ENCODE measurements around the gene TLE1.
A peak's percentile ranks its signal among the peaks of the same experiment; 100 is the strongest.

TLE1 gene

GRCh38 chr9:81563020-81563407 lies 126.3 kb downstream of the TLE1 start:
- Histone ChIP-seq H3K27ac (ENCODE audit: poor library complexity, severe bottlenecking) (peak overlapping the region; percentile 80), H3K4me1 (ENCODE audit: insufficient read depth, poor library complexity, severe bottlenecking) (peaks cover 45% of the 10 kb centered on the region), H3K36me3 (ENCODE audit: low read depth) (no peaks in the 10 kb centered on the region), H3K4me3 (ENCODE audit: severe bottlenecking) (no peak overlapping the region), H3K9me3 (ENCODE audit: severe bottlenecking) (no peaks in the 10 kb centered on the region), H3K27me3 (ENCODE audit: insufficient read depth, poor library complexity, severe bottlenecking) (no peaks in the 10 kb centered on the region)
- DNase-seq (ENCODE audit: low spot score), result no peak
- no peak for TF ChIP-seq CTCF (IDR thresholded peaks at IDR 0.05; ENCODE audit: poor library complexity, severe bottlenecking)
- peak; percentile 17 for ATAC-seq (ENCODE audit: low read depth)

GRCh38 chr9:81562231-81563019 lies 126.9 kb downstream of the TLE1 start:
- peak; percentile 93 for DNase-seq (ENCODE audit: low spot score)

GRCh38 chr9:81560851-81561732 lies 128.3 kb downstream of the TLE1 start:
- peaks cover 45% of the 10 kb centered on the region for H3K4me1 ChIP-seq (ENCODE audit: insufficient read depth, poor library complexity, severe bottlenecking)
- H3K4me3 ChIP-seq (ENCODE audit: severe bottlenecking), result no peak overlapping the region
- H3K36me3 ChIP-seq (ENCODE audit: low read depth), result no peaks in the 10 kb centered on the region
- TF ChIP-seq CTCF (IDR thresholded peaks at IDR 0.05; ENCODE audit: poor library complexity, severe bottlenecking), result no peak
- no peaks in the 10 kb centered on the region for H3K9me3 ChIP-seq (ENCODE audit: severe bottlenecking)
- no peak for ATAC-seq (ENCODE audit: low read depth)
- no peaks in the 10 kb centered on the region for H3K27me3 ChIP-seq (ENCODE audit: insufficient read depth, poor library complexity, severe bottlenecking)
- H3K27ac ChIP-seq (ENCODE audit: poor library complexity, severe bottlenecking), result peak overlapping the region; percentile 80
- DNase-seq (ENCODE audit: low spot score), result no peak

More at GRCh38 chr9:81562231-81563019, 126.9 kb downstream of the TLE1 start:
- H3K9me3 ChIP-seq (ENCODE audit: severe bottlenecking), result no peaks in the 10 kb centered on the region
- H3K27ac ChIP-seq (ENCODE audit: poor library complexity, severe bottlenecking), result peak overlapping the region; percentile 80
- no peak for TF ChIP-seq CTCF (IDR thresholded peaks at IDR 0.05; ENCODE audit: poor library complexity, severe bottlenecking)
- no peaks in the 10 kb centered on the region for H3K27me3 ChIP-seq (ENCODE audit: insufficient read depth, poor library complexity, severe bottlenecking)
- H3K4me3 ChIP-seq (ENCODE audit: severe bottlenecking), result no peak overlapping the region
- no peaks in the 10 kb centered on the region for H3K36me3 ChIP-seq (ENCODE audit: low read depth)
- peak; percentile 68 for ATAC-seq (ENCODE audit: low read depth)
- H3K4me1 ChIP-seq (ENCODE audit: insufficient read depth, poor library complexity, severe bottlenecking), result peaks cover 45% of the 10 kb centered on the region

- no peak for TF ChIP-seq CTCF (IDR thresholded peaks at IDR 0.05; ENCODE audit: poor library complexity, severe bottlenecking)
- Histone ChIP-seq H3K4me1 (ENCODE audit: insufficient read depth, poor library complexity, severe bottlenecking) (peaks cover 45% of the 10 kb centered on the region), H3K4me3 (ENCODE audit: severe bottlenecking) (no peak overlapping the region), H3K27ac (ENCODE audit: poor library complexity, severe bottlenecking) (peak overlapping the region; percentile 80), H3K27me3 (ENCODE audit: insufficient read depth, poor library complexity, severe bottlenecking) (no peaks in the 10 kb centered on the region), H3K36me3 (ENCODE audit: low read depth) (no peaks in the 10 kb centered on the region), H3K9me3 (ENCODE audit: severe bottlenecking) (no peaks in the 10 kb centered on the region)
- ATAC-seq (ENCODE audit: low read depth), result peak; percentile 93
- no peak for DNase-seq (ENCODE audit: low spot score)
Measured at GRCh38 chr9:81559709-81560108, 129.6 kb downstream of the TLE1 start.
